Activated CD4-positive, CD25-positive, alpha-beta regulatory T cell treated with anti-CD3 and anti-CD28 coated beads, Interleukin-2, amount 50 U/mL, for 16 hours (primary cell): Measurements from ENCODE around the gene SPATA7.

Experiments
- DNase-seq: peaks from one replicate; pipeline ENCODE4 v3.0.0-alpha.2; 2020; ENCODE audit warnings: low read depth, low spot score

Gene SPATA7

DNA sequence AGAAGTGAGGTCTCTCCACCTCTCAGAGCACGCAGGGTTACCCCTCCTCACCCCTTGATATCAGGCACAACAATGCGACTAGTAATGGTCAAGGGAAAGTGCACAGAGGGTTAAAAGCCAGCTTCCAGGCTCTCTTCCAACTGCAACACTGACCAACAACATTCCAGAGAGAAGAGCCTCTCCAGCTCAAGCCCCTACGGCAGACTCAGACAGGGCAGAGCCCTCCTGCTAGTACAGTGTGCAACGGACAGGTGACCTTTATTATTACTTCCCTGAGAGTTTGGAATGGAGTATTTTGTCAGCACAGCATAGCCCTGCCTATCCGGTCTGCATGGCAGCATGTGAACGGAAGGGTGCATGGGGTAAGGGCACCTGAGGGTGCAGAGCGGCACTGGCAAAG, 96.3 kb downstream of the SPATA7 start:
- no peak for DNase-seq

DNA sequence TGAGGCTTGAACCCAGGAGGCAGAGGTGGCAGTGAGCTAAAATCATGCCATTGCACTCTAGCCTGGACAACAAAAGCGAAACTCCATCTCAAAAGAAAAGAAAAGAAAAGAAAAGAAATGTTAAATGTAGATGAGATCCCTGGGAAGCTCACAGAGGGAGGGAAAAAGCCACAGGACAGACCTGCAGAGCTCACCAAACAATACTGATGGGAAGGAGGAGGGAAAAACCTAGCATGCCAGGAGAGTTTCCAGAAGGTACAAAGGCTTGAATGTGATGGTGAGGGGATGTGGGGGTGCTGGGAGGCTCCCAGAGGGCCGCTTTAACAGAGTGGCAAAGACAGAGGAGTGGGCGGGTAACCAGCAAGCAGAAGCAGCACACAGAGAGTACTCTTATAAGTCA, 97.1 kb downstream of the SPATA7 start:
- no peak for DNase-seq
